NCI-H82 treated with DMSO at 0.1 percent for 48 hours (cell line): ENCODE data around the gene FUT7.

Experiments
- DNase-seq: peaks from one replicate; lab custom pipeline; 2025; ENCODE audit not compliant: unreplicated experiment; lab: John Stamatoyannopoulos, UW

FUT7 gene

DNA sequence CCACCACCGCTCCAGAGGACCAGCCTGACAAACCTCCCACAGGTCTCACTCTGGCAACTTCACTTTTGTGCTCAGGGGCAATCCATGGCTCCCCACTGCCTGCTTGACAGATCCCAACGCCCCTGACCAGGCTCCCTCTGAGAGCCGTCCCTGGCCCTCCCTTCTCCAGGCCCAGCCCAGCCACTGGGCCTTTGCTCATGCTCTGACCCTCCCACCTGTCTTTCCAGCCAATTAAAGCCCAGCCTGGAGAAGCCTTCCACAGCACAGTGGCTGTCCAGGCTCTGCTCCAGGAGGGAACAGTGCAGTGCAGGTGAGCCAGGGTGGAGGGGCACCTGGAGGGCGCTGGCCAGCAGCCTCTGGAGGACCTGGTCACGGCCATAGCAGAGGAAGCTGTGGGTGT is 18.7 kb upstream of the FUT7 start:
- DNase-seq, result no peak

DNA sequence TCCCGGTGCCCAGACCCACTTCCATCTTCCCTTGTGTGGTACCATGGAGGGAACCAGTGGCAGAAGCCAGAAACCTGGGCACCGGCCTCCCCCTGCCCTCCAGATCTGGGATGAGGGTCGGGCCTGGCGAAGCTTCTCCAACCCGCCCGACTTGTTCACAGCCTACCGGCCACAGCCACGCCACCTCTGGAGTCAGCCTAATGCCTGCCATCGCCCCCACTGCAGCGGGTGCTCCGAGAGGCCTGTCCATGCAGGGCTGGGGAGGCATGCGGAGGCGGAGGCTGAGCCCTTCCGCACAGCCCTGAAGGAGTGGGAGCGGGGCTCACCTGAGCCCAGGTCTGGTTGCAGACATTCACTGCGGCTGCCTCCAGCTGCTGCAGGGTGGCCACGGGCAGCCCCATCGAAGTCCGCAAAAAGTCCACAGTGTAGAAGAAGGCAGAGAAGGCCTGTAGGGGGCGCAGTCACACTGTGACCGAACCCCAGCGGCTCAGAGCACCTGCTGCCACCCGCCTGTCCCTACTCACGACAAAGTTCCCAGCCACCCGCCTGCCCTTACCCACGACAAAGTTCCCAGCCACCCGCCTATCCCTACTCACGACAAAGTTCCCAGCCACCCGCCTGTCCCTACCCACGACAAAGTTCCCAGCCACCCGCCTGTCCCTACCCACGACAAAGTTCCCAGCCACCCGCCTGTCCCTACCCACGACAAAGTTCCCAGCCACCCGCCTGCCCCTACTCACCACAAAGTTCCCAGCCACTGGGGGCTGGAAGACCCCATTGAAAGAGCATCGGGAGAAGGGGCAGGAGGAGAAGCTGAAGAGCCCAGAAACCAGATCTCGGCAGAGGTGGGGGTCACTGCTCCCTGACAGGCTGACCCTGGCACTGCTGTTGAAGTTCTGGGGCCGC is 17.9 kb upstream of the FUT7 start:
- DNase-seq, result peak; percentile 25

DNA sequence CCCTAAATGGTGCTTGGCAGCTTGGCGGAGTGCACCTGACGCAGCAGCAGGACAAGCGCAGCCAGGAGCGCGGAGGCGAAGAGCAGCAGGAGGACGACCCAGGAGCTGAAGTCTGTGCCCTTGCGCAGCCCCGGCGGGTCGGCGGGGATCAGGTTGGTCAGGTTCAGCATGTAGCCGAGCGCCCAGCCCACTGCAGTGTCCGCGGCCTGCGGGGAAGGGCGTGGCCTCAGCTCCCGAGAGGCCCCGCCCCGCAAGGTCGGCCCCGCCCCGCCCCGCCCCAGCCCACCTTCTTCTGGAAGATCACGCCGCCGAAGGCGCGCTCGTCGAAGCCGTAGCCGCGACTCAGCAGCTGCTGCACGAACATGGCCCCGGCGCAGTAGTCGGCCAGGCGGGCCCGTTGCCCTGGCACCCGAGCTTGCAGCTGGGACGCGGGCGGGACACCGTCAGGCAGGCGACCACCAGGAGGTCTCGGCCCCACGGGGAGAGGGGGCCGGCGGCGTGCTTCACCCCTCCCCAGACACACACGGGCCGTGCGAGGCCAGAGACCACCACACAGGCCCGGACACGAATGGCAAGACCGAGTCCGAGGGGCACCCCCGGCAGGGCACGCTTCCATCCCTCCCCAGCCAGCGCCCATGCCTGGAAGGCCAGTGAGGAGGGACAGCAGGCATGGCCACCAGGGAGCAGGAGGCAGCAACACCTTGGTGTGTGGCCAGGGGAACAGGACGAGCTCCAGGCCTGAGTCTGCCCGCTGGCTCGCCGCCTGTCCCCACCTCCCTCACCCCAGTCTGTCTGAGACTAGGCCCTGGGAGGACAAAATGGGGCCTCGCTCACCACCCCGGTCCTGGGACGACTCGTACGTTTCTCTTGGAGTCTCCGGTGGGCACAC is 17.0 kb upstream of the FUT7 start:
- peak; percentile 12 for DNase-seq

DNA sequence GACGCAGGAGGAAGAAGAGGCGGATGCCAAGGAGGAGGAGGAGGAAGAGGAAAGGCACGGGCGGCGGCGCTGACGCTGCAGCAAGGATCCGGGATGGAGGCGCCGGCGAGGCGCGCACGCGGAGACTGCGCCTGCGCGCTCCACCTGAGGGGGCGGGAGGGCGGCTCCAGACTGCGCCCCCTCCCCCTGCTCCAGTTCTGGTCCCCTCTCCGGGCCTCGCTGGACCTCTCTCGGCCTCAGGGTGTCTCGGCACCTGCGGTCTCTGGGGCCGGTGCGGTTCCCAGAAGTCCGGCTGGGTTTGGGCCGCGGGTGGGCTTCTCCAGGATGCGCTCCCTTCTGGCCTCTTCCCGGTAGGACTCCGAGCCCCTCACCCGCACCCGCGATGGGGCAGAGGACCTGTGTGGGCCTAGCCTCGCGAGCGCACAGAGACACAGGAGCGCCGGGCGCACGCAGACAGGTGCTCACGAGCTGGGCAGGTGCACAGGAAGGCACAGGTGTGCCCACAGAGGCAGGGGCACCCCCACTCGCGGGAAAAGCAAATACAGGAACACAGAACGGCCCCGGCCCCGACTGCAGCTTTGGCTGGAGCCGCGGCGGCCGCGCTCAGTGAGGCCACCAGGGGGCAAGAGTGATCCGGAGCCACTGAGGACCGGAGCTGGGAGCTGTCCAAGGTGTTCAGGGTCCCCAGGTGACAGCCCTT is 14.3 kb upstream of the FUT7 start, which contains the start of gene NPDC1:
Gene NPDC1 (minus strand): TSS at position 90 of the 700 bp plus-strand sequence. CDS start 188 bp downstream, outside the sequence.
- peak; percentile 31 for DNase-seq

DNA sequence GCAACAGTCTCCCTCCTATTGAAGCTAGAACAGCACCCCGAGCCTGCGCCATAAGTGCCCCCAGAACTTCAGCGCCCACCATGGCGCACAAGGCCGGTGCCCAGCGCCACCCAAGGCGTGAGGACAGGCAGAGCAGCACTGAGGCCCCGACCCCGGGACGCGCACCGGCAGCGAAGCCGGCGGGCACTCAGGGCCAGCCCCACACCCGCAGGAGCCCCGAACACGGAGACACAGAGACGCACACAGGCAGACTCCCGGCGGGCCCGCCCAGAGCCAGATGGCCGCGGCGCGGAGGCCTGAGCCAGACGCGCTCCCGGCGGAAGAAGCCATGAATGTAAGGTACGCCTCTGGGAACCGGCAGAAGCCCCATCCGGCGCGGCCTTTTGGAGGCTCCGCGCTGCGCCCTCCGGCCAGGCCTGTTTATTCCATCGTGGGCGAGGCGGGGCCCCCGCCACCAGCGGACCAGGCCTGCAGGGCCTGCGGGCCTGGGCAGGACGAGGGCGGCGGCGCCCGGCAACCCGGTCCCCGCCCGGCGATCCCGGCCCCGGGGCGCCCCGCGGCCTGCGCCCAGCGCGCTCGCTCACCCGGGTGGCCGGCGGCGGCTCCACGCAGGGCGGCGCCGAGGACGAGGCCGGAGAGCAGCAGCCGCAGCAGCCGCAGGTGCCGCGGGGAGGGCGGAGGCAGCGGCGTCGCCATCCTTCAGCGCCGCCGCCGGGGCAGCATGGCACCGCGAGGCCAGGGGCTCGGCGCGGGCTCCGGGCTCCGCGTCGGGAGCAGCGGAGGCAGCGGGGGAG is 13.6 kb upstream of the FUT7 start:
- no peak for DNase-seq

DNA sequence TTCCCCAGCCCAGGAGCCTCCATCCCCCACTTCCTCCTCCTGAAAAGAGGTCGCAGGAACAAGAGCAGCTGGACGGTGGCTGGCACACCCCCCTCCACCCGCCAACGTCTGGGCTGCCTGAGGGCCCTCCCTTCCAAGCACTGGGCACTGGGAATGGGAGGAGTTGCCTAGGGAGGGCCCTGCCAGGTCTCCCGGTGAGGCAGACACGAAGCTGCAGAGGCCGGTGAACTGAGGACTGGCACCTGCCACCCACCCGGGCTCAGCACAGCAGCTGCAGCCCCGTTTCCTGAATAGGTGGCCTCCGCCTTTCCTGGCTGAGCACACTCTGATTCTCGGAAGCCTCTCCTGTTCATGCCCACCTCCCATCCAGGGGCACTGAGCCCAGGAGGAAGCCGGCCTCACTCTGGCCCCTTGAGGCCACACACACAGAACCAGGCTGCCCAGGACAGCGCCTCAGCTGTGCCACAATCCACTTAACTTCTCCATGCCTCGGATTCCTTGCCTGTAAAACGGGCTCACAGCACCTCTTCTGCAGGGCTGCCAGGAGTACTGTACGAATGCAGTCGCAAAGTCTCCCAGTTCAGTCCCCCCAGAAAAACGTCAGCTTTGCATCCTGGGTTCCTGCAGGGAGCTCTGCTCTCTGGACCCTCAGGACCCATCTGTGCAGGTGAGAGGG is 12.8 kb upstream of the FUT7 start:
- no peak for DNase-seq

DNA sequence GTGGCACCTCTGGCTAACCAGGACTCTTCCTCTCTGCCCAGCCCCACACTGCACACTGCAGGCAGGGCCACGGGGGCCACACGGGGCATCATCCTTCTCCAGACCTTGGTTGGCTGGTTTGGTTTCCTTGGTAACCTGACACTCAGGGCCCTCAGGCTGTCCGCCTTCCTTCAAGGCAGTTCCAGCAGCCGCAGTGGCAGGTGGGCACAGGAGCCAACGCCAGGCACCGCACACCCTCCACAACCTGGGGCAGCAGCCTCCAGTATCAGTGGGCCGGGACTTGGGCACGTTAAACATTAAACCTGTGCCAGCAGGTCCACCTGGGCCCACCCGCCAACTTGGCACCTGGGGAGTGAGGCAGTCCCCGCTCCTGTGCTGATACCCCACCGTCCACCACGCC is 12.1 kb upstream of the FUT7 start:
- DNase-seq, result no peak

DNA sequence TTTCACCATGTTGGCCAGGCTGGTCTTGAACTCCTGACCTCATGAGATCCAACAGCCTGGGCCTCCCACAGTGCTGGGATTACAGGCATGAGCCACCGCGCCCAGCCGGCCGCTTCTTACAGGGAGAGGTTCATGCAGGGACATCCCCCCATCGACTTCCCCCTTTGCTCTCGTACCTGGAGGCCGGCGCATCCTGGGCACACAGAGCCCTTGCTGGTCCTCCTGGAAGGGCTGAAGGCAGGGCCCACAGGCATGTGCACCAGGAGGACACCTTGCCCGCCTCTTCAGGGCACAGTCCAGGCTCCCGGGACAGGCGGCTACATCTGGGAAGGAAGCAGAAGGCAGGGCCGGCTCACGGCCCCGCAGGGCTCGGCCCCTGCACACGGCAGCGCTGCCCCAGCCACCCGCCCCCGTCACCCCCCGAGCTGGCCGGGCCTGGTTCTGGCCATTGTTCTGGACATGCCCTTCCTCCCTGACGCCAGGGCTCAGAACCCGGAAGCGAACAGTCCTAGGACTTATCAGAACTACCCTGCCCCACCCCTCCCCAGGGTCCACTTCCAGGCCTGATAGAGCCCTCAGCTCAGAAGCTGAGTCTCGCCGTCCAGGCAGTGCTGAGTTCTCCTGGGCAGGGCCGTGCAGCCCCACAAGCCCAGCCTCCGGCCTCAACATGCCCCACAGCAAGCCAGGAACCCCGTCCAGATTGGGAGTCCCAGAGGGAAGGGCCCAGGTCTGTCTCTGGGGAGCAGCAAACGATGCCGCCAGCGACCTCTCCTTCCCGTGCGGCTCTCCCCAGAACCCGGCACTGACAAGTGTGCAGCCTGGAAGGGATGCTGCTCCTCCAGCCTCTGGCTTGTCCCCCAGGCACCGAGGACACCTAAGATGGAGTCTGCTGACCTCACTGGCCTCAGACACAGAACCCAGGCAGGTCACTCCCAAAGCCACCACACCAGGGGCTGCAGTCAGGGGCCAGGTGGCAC is 11.2 kb upstream of the FUT7 start:
- no peak for DNase-seq

DNA sequence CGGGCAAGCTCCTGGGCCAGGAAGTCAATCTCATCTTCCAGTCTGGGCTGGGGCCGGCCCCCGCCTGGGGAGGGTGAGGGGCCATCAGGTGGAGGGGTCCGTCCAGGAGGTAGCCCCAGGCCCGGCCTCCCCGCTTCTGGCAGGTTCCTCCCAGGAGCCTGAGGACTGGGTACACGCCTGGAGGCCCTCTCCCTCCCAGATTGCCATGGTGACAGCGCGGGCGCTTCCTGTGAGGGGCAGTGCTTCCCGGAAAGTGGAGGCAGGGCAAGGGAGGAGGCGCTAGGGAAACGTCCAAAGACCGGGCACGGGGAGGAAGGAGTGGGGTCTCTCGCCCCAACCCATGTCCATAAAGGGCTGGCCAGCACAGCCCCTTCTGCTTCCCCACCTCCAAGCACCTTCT is 9.2 kb upstream of the FUT7 start:
- DNase-seq, result no peak

DNA sequence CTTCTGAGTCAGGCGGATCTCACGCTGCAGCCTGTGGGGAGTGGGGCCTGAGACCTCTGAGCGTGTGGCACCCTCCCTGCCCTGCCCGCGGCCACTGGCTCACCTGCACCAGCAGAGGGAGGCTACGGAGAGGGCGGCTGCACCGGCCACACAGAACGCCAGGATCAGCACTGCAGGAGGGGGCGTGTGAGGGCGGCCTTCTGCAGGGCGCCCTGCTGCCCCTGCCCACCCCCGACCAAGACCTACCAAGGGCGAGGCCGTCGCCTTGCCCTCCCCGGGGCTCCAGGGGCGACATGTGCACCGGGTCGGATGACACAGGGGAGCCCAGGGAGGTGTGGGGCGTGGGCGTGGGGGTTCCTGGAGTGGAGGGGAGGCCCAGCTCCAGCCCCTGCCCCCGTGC is 8.7 kb upstream of the FUT7 start:
- no peak for DNase-seq

DNA sequence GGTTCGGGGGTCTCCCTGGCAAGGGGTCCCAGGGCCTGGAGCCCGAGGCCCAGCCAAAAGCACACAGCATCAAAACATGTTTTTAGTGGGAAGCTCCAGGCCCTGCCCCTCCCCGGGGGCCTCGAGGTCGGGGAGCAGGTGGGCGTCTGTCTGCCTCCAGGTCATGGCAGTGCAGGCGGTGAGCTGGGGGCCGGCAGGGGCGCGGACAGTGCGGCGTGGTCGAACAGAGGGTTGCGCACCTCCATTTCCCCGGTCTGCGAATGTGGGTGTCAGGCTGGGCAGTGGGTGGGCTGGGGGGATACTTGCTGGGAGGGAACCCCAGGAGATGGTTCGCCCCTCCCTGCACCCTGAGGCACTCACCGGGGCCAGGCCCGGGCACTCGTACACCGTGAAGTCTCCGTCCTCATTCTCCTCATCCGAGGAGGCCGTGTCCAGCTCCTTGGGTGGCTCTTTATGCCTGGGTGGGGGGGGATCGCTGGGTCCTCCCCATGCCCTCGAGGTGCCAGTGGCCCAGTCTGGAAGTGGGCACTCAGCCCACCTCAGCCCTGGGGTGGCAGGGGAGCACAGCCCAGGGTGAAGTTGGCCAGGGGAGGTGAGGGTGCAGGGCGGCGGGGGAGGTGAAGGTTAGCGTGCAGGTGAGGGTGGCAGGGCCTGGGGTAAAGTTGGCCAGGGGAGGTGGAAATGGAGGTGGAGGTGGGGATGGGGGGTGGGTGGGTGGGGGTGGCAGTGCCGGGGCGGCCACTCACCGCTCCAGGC is 7.9 kb upstream of the FUT7 start:
- DNase-seq, result no peak

DNA sequence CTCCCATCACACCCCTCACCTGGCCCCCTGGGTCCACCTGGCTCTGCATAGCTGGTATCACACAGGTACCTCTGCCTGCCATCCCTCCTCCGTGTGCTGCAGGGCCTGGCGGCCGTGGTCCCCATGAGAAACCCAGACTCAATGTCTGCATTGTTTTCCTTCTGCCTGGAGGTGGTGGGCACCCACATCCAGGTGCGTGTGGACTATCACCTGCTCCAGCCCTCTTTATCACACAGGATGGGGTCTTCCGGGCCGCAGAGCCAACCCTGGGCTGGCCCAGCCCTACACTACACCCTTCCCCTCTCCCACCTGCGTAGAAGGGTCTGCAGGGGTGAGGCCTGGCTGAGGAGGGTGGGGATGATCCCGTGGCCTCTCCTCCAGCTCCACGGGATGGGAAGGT is 7.0 kb upstream of the FUT7 start:
- DNase-seq, result no peak

DNA sequence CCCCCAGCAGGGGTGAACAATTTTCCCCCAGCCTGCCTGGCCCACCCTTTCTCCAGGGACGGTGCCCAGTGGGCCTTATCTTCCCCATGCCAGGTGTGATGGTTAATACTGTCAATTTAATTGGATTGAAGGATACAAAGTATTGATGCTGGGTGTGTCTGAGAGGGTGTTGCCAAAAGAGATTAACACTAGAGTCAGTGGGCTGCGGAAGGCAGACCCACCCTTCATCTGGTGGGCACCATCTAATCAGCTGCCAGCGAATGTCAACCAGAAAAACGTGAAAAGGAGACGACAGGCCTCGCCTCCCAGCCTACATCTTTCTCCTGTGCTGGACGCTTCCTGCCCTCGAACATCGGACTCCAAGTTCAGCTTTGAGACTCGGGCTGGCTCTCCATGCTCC is 5.6 kb upstream of the FUT7 start:
- DNase-seq, result peak; percentile 11

DNA sequence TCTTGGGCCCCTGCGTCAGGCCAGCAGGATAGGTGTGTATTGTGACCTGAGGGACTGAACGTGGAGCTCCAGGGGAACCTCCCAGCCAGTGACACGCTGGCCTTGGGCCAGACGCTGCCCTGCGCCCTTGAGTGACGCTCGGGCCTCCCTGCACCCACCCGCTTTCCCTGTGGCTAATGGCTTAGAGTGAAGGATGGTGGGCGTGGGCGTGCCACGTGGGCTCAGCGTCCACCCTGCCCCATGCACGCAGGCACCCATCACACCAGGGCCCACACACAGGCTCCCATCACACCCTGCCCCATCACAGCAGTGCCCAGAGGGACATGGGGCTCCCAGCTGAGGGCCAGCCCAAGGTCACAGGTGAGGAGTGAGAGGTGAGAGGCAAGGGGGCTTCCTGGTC is 5.1 kb upstream of the FUT7 start:
- no peak for DNase-seq

DNA sequence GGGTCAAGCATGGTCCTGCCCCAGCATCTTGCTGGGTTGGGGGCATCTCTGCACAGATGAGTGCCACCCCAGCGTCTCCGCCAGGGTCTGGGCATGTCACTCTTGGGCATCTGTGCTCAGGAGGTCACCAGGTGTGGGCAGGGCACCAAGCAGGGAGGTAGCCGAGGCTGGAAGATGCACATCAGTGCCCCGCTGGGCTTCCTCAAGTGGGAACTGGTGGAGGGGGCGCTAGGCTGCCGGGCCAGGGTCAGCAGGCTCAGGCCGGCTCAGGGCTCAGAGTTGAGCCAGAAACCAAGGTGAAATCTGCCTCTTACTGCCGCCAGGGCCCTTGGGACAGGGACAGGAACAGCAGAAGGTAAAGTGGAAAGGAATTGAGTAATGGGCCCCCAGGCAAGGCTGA is 4.0 kb upstream of the FUT7 start:
- DNase-seq, result no peak

DNA sequence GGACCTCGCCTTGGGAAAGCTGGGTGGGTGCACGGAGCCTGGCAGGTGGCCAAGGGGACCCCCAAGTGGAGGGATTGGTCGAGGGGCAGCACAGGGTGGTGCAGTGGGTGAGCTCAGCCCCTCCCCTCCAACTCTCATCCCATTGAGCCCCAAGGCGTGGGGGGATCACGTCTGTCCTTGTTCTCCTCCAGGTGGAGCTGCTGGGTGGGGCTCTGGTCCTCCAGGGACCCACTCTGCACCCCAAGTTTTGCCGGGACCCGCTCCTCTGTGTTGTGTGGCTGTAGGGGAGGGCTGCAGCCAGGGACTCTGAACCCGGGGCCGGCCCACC is 3.6 kb upstream of the FUT7 start:
- no peak for DNase-seq

DNA sequence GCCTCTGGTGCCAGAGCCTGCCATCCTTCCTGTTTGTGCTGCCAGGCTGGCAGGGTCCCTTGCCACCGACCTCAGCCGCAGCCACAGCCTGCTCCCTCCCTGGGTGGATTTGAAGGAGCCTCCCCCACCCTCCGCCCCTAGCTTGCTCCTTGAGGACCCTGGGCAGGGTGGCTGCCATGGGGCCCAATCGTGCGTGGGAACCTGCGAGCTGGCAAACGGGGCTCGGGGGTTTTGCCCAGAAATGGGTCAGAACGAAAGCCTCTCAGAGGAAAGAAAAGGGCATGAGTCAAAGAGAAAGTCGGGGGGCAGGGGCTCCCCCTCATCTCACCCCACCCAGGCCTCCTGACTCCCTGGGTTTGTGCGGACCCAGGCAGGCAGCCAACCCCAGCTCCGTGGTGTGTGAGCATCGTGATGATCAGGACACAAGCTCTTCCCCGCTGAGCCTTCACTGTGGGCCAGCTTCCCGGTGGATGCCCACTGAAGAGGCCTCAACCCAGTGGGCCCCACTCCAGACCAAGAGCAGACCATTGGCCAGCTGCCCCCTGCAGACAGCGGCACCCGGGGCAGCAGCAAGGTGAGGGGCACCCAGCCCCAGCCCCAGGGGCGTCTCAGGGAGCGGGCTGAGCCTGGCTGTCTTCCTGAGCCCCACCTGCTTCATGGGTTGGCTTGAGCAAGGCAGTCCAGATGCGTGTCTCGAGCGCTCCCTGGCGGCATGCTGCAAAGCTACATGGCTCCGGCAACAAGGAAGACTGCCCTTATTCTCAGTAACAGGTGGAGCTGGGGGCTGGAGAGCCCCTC is 3.0 kb upstream of the FUT7 start:
- DNase-seq, result peak; percentile 68
